HG03521 (cell line): ENCODE data around the gene RAF1.
"Not testable (repeated sequence)": the region's sequence is repeated elsewhere in the genome, so short reads cannot be mapped to it uniquely, and the experiment has no call there.

Source experiments
- ATAC-seq: cut with Tn5 transposase; IDR thresholded peaks from one replicate; pipeline ENCODE4 v1.9.1; 2021; ENCODE audit warnings: mild to moderate bottlenecking, moderate library complexity; ENCODE audit not compliant: unreplicated experiment

RAF1 gene

DNA sequence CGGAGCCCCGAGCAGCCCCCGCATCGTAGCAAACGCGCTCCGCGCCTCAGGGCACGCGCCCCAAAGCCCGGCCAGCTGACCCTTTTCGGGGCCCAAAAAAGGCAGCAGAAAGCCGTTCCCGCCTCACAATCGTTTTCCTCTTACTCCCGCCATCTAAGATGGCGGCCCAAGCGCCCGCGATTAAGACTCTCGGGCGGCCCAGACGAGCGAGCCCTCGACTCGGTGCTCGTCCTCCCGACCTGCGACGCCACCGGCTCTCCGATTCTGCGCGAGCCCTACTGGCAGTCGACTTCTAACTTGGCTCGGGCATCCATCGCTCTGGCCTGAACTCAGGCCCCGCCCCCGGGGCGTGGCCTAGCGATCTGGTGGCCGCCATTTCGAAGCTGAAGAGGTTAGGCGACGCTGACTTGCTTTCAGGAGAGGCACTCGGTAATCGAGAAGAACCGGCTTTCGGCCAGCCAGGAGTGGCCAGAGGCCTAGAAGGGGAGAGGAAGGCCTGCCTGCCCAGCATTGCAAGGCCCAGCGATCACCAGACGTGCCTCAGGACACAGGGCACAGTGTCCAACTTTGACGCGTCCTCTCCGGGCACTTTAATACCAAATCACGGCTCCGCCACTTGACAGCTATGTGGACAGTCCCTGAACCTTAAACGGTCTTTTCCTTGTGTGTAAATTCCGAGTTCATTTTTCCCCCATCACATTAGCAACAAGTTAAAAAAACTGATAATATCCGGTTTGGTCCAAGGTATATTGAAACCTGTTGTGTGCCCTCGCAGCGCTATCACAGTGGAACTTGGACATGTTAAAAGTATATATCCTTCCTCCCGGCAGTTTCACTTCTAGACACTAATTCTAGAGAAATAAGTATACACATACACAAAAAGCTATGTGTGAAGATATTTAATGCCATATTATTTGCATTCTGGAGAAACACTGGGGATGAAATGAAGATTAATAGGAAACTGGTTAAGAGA, at the start of gene RAF1:
TSS of gene RAF1 (minus strand) at position 182 of the 973 bp plus-strand sequence. CDS start 45,396 bp downstream, outside the sequence.
- peak; percentile 95 for ATAC-seq

DNA sequence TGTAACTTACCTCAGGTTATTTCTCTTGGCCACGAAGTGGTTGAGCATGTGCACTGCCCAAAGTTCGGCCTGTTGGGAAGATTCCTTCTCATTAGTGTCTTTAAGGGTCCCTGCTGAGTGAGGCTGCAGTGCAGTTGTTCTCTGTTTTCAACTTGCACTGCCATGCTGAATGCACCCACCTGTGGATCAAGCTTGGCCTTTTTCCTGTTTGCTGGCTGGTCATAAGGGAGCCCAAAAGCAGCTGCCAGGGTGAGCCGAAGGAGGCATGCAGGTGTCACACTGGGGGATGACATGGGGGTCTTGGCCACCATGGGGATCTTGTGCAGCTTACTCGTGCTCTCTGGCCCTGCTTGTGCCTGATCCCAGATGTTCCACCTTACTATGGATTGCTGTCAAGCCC, 46.1 kb upstream of the RAF1 start:
- ATAC-seq: no peak

DNA sequence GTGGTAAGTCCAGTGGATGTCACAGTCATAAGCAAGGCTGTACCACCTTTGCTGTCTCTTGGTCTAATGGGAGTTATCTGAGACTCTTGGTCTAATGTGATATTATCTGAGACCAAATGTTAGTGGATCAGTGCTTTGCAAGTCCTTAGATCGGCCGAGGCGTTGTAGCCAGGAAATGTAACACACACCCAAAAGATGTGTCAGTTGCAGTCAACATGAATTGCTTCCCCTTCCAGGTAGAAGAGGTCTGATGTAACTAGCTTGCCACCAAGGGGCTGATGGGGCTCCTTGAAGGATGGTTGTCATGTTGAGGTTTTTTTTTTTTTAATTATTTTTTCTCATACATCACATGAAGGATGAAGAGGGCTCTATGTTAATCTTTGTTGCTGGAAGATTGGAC, 45.4 kb upstream of the RAF1 start:
- ATAC-seq: no peak

DNA sequence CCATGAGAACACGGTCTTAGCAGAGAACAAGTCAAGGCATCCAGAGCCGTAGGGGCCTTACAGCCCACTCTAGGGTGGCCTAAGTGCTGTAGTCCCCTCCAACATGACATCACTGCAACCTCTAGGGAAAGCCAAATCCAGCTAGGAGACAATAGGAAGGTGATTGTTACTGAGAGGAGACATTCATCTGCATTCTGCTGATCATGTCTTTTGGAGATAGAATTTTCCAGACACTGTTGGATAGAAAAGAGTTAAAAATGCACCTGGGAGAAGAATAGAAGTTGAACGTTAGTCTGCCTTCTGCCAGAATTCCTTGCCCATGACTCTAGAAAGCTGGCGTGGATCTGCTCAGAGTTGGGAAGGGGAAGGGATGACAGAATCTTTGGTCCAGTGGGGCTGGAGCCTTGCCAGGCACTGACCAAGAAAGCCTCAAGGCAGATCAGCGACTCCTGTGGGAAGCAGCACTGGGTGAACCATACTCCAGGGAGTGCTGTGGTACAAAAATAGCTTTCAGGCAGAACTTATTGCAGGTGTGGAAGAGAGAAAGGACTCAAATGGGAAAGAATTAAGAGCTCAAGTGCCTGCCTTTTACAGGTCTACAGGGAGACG, 44.8 kb upstream of the RAF1 start:
- no peak for ATAC-seq

DNA sequence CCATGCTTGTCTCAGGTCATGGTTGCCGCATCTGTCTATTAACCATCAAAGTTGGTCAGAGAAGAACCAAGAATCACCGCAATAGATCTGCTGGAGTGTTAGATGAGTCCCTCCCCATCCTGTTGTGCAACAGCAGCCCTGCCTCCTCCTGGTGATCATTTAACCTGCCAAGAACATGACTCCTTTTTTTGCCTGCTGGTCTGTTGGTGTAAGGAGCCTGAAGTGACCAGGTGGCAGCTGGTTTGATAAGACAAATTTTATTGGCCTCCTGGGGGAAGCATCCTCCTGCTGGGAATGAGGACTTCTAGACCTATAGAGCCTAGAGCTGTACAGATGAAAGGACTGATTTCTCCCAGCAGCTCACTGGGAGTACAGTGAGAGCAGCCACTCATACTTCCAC, 43.5 kb upstream of the RAF1 start:
- ATAC-seq: no peak

DNA sequence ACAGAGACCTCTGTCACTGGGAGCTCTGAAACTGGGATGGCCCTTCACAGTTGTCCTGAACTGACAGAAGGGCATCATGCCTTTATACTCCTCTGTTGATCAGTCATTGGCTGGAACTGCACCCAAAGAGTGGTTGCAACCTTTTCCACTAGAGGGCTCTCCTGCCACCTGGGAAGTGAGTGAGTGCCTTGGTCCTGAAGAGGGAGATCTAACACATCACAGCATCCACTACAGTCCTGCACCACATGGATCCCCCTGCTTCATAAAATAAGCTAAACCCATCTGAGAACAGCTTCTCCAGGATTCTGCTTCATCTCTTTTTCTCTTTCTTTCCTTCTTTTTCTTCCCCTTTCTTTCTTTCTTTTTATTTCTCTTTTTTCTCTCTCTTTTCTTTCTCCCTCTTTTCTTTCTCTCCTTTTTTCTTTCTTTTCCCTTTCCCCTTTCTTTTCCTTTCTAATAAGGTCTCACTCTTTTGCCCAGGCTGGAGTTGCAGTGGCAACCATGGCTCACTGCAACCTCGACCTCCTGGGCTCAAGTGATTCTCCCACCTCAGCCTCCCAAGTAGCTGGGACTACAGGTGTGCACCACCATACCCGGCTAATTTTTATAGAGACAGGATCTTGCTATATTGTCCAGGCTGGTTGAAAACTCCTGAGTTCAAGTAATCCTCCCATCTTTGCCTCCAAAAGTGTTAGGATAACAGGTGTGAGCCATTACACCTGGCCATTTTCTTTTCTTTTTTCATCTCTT, 42.8 kb upstream of the RAF1 start:
- ATAC-seq: peak; percentile 94

DNA sequence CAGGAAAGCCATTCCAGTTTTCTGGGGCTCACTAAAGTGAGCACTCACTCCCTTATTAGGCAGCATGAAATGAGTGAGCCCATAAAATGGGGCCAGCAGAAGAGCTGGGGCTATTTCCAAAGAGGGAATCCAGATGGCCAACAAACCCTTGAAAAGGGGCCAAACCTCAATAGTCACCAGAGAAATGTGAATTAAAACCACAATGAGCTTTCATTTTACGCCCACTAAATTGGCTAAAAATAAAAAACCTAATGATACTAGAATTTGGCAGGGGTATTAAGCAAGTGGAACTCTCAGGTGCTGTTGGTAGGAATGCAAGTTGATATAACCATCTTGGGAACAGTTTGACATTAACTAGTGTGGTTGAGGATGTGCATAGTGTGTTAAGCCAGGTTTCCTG, 42.1 kb upstream of the RAF1 start:
- ATAC-seq: no peak

DNA sequence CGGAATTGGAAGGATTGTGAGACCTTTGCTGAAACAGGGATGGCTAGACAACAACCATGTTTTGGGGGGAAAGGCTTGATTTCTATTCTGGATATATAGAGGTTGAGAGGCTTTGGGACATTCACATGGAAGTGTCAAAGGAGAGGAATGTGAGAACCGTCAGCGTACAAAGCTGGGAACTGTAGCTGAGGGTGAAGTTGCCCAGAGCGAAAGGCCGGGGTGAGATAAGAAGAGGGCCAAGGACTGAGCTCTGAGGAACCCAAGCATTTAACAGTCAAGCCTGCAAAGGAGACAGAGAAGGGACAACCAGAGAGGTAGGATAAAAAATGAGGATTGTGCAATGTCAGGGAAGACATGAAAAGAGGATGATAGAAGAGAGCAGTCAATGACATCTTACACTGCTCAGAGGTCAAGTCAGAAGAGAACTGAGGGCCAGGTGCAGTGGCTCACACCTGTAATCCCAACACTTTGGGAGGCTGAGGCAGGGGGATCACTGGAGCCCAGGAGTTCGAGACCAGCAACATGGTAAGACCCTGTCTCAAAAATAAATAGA, 41.5 kb upstream of the RAF1 start:
- ATAC-seq: no peak

DNA sequence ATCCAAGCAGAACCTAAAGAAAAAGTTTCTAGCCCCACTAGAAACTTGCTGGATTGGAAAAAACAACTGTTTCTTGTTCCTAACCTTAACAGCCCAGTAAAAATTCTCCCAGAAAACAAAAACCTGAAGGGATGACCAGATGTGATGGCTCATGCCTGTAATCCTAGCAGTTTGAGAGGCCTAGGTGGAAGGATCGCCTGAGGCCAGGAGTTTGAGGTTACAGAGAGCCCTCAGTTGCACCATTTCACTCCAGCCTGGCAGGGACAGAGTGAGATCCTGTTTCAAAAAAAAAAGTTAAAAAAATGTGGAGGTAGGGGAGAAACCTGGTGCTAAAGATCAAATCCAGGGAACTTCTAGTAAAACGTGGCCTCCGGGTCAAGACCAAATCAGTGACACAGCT, 38.6 kb upstream of the RAF1 start:
- ATAC-seq: no peak

DNA sequence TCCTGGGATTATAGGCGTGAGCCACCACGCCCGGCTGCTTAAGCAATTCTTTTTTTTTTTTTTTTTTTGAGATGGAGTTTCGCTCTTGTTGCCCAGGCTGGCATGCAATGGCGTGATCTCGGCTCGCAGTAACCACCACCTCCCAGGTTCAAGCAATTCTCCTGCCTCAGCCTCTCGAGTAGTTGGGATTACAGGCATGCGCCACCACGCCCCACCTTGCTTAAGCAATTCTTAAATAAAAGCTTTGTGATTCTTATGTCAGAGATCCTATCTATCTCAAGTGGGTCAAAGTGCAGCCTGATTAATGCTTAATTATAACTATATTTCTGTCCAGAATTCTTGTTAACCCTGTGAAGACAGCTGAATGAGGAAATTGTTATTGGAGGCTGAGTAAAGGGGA, 37.7 kb upstream of the RAF1 start:
- ATAC-seq: not testable (repeated sequence)

DNA sequence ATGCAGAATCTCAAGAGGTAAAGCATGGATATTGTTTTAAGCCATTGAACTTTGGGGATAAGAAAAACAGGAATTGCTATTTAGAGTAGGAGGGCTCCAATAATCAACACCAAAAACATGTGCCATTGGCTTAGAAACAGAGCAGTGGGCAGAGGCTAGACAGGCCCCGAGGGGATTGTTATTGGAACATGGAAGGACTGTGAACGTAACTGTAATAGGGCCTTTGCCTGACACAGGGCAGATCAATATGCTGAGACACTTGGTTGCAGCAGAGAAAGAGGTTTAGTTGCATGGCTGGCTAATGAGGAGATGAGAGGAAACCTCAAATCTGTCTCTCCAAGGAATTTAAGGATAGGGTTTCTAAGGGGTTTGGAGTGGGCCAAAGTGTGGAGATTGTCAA, 36.9 kb upstream of the RAF1 start:
- no peak for ATAC-seq

DNA sequence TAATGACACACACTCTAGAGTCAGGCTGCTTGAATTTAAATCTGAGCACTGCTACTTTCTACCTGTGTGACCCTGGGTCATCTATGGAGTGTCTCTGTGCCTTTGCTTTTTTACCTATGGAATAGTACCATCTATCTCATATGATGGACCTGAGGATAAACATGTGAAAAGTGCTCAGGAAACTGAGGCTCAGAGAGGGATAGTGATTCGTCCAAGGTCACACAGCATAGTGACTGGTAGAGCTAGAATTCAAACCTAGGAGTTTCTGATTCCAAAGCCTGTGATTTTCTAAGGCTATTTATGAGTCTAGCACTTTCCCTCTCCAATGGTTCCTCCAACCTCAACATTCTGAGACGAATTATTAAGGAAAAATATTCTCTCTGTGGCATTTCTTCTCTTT, 32.0 kb upstream of the RAF1 start:
- ATAC-seq: no peak

DNA sequence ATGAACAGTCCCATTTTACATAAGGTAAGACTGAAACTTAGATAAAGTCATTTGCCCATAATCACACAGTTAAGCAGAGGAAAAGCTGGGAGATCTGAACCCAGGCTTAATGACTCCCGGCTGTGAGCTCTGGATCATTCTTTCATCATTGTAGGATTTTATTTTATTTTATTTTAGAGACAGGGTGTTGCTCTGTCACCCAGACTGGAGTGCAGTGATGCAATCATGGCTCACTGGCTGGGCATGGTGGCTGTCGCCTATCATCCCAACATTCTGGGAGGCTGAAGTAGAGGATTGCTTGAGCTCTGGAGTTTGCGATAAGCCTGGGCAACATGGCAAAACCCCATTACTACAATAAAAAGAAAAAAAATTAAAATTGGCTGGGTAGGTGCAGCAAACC, 31.2 kb upstream of the RAF1 start:
- no peak for ATAC-seq

DNA sequence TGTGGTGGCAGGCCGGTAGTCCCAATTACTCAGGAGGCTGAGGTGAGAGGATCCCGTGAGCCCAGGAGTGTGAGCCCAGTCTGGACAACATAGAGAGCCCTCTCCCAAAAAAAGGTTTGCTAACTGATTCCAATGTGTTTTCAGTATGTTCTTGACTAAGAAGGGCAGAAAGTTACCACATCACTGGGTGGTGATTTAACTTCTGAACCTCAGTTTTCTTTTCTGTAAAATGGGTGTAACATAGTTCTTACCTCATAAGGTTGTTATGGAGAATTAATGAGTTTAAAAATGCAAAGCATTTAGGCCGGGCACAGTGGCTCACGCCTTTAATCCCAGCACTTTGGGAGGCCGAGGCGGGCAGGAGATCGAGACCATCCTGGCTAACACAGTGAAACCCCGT, 28.5 kb upstream of the RAF1 start:
- ATAC-seq: no peak

DNA sequence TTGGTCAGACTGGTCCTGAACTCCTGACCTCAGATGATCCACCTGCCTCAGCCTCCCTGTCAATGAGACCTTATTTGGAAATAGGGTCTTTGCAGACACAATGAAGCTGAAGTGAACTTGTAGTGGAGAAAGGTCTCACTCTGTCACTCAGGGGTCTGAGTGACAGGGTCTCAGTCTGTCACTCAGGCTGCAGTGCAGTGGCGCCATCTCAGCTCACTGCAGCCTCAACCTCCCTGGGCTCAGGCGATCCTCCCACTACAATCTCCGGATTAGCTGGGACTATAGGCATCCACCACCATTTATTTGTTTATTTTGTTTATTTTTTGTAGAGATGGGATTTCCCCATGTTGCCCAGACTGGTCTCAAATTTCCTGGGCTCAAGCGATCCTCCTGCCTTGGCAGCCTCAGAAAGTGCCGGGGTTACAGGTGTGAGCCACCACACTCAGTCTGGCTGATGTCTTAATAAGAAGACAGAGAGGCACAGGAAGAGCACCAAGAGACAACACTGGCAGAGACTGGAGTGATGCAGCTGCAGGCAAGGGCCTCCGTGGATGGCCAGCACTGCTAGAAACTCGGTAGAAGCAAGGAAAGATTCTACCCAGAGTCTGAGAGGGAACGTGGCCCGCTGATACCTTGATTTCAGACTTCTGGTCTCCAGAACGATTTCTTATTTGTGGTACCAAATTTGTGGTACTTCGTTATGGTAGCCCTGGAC, 26.2 kb upstream of the RAF1 start:
- no peak for ATAC-seq

DNA sequence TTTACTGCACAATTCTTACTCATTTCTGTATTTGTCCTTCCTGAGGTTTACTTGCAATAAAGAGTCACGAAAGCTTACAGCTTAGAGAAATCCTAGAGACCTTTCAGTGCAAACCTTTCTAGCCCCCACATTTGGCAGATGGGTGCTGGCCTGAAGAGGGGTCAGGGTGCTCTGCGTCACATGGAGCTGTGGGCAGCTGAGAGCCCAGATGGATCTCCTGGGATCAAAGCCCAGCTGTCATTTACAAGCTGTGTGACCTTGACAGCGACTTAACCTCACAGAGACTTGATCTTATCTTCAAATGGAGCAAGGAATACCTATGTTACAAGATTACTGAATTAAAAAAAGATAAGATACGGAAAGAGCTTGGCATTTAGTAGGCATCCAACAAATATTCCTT, 24.0 kb upstream of the RAF1 start:
- no peak for ATAC-seq

DNA sequence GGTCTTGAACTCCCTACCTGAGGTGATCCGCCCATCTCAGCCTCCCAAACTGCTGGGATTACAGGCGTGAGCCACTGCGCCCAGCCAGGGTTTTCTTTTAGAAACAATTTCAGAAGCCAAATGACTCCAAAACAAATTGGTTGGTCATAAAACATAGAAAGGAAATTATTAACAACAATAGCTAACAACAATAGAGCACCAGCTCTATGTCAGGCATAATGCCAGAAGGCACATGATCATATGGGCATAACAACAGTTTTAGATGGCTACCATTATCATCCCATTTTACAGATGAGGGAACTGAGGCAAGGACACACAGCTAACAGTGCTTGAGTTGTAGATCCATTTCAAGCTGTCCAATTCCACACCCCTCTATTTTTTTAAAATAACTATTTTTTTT, 22.2 kb upstream of the RAF1 start:
- no peak for ATAC-seq

DNA sequence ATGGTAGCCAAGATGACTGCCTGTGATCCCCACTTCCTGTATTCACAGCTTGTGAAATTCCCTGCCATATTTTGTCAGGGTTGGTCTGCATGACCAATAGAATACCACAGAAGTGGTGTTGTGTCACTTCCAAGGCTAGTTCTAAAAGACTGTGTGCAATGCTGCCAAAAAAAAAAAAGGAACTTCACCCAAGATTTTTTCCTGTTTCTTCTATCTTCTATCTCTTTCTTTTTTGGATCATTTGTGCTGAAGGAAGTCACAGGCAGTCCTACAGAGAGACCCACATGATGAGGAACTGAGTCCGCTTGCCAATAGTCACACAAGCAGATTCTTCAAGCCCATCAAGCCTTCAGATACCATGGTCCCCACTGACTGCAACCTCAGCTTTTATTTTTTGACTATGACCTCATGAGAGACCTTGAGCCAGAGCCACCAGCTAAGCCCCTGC, 18.1 kb upstream of the RAF1 start:
- no peak for ATAC-seq

DNA sequence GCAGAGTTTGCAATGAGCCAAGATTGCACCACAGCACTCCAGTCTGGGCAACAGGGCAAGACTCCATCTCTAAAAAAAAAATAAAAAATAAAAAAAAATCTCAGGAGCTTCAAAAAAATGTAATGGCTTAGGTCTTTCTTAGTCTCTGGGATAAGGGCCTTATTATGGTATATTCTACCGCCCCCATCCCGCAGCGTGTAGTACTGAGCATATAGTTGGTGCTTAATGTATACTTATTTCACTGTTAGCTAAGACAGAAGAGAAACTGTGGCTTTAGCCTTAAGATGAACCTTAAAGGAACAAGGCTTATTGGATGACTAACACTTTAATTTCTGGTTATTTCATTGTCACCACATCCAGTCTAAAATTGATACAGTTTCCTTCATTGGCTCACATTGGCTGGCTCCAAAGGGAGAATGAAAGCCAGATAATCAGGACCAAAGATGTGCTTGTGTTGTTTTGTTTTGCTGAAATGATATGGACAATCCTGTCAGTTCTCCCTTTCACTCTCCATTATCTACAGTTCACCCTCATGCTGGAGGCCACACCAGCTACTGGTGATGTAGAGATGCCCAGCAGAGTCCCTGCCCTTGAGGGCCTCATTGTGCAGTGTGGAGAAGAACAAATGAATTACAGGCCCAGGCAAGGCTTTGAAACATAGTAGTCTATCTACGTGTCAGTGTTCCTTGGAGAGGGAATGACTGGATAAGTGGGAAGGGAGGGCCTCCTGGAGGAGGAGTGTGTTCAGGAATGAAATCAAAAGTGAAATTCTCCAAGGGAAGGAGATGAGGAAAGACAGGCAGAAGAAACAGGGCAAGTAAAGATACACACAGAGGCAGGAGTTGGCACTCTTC, 17.4 kb upstream of the RAF1 start:
- no peak for ATAC-seq

DNA sequence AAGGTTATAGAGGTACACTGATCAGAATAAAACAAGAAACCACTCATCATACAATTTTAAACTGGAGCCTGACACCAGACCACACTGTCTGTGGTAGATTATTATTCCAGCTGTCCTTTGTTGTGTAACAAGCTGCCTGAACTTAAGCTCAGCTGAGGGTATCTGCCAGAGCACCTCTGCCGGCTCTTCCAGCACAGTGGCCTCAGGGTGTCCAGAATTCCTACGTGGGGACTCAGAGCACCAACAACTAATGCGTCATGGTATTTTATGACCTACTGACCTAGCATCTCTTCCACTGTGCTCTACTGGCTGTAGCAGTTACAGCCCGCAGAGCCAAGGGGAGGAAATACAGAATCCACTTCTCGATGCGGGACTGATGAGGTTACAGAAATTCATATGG, 15.6 kb upstream of the RAF1 start:
- no peak for ATAC-seq
